ENCODE data around the gene TBC1D30.
"Not testable (repeated sequence)": the region's sequence is repeated elsewhere in the genome, so short reads cannot be mapped to it uniquely, and the experiment has no call there.

The TBC1D30 gene

GRCh38 chr12:64824500-64825142 is at the start of gene TBC1D30:
TSS of gene TBC1D30 (plus strand) at chr12:64824647. CDS start at chr12:64824880, 233 bp downstream.
- no peak for DNase-seq

DNA sequence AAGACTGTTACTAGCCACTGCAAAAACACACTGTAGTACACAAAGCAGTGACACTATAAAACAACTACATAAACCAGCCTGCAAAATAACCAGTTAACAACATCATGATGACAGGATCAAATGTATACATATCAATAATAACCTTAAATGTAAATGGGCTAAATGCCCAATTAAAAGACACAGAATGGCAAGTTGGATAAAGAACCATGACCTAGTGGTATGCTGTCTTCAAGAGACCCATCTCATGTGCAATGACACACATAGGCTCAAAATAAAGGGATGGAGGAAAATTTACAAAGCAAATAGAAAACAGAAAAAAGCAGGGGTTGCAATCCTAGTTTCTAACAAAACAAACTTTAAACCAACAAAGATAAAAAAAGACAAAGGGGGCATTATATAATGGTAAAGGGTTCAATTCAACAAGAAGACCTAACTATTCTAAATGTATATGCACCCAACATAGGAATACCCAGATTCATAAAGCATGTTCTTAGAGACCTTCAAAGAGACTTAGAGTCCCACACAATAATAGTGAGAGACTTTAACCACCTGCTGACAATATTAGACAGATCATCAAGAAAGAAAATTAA is 49.2 kb upstream of the TBC1D30 start:
- DNase-seq: not testable (repeated sequence)

DNA sequence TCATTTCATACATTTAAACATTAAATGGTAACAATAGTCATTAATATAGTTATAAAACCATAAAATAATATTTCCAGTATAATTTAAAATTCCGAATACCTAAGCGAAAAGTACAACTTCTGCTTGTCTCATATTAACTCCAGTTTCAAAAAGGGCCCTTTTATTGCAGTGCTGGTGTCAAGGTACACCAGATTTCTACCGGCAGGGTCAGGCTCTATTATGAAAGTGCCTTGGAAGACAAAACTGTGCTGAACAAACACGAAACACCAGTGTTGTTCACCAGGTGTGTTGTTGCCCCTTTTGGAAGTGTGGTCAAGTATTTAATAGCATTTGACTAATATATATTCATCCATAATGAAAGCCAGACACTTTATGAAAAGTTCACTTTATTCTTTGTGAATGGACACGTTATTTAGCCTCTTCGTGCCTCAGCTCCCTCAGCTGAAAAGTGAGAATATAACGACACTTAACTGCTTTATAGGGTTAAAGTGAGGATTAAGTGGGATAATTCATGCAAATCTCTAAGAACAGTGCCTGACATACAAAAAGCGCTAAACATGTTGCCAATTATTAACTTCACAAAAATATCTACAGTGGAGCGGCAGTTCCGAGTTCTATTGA is 45.0 kb upstream of the TBC1D30 start:
- no peak for DNase-seq

DNA sequence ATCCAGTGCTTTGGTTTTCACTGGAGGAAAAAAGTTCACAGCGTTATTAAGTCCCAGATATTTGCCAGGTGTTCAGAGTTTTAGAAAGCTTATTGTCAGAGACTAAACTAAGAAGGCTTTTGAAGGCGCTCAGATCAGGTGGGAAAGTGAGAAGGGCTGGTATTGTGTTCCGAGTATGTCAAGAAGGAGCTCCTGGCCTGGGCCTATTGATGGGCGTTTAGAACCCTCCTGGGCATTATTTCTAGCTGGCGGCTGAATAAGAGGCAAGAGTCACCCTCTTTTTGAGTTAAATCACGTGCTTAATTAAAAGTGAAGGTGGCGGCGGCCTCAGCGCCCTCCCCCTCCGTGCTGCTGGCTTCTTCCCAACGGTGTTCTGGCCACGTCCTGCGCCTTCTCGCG is 44.3 kb upstream of the TBC1D30 start:
- DNase-seq: no peak

- no peak for DNase-seq
Measured at GRCh38 chr12:64780531-64781279, 43.7 kb upstream of the TBC1D30 start.

GRCh38 chr12:64781280-64782190 is 42.9 kb upstream of the TBC1D30 start:
- DNase-seq: no peak

DNA sequence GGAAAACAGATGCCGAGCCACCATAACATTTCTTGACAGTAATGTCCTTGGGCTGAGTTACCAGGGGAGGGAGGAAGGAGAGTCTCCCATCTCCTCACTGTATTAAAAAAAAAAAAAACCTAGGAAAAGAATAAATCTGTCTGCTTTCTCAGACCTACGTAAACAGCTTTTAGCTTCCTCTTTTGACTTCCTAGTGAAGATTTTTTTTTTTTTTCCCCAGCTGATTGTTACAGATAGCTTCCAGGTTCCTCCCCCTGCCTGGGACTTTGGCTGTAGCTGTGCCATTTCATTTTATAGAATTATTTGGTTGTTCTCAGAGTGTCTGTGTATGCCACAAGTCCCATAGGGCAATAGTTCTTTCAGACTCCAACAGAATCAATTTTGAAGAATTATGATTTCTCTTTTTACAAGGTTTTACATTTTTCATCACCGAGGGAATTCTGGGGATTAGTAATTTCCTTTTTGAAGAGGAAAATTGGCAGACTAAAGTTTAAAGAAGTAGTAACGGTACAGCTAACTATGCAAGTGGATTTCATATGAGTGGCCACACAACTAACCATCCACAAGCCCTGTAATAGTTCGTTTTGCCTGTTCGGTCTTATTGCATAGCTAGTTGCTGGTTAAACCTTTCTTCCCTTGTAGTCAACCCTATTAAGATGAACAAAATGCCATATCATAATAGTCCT is 42.1 kb upstream of the TBC1D30 start:
- no peak for DNase-seq

DNA sequence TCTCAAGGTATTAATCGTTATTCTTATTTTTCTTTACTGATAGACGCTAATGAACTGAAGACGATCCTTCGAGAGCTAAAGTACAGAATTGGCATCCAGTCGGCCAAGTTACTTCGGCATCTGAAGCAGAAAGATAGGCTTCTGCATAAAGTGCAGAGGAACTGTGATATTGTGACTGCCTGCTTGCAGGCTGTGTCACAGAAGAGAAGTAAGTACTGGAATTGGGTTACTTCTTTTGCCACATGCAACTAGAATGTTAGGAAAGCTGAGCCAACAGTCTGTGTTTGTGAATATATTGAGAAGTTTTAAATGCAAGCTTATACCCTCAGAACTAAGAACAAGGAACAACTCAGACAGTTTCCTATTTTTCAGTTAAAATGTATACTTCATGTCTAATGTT is 38.6 kb upstream of the TBC1D30 start:
- DNase-seq: no peak

DNA sequence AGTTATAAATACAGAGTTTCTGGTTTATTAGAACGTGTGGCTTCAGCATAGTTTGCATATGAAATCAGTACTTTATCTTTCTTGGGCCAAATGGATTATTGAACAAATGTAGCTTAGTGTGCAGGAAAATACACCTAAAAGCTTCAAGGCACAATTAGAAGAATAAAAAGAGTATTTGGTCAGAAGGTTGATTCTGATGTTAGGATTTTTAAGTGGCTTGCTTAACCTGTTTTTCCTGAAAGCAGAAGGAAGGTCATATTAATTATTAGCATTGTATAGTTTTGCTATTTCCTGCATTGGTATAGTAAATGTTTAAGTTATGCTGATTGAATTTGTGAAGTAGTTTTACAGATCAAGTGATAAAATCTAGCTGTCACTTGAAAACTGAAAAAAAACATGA is 34.3 kb upstream of the TBC1D30 start:
- DNase-seq: no peak

DNA sequence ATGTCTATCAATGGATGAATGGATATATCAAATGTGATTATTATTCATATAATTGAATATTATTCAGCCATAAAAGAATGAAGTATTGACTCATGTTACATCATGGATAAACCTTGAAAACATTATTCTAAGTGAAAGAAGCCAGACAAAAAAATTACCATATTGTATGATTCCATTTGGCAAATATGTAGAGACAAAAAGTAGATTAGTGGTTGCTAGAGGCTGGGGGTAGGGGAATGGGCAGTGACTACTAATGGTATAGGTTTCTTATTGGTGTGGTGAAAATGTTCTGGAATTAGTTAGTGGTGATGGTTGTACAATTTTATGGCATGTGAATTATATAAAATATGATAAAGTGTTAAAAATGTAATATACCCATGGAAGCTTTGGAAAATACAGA is 33.4 kb upstream of the TBC1D30 start:
- no peak for DNase-seq

DNA sequence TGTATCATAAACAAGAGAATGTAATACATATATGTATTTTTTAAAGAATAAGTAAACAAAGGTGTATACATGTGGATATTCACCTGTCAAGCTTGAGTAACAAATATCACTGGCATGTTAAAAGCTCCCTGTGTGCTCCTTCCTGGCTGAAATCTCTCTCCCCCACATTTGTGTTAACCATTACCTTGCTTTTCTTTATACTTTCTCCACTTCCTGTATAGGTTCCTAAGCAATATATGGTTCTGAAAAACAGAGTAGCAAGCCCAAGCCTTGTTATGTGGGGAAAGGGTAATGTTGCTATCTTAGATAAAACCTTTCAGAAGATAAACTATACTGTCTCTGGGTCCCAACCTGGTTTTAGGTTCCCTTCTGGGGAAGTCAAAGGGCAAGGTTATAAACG is 32.3 kb upstream of the TBC1D30 start:
- no peak for DNase-seq

GRCh38 chr12:64793610-64794009 is 30.8 kb upstream of the TBC1D30 start:
- no peak for DNase-seq

GRCh38 chr12:64794305-64794704 is 30.1 kb upstream of the TBC1D30 start:
- DNase-seq: no peak

DNA sequence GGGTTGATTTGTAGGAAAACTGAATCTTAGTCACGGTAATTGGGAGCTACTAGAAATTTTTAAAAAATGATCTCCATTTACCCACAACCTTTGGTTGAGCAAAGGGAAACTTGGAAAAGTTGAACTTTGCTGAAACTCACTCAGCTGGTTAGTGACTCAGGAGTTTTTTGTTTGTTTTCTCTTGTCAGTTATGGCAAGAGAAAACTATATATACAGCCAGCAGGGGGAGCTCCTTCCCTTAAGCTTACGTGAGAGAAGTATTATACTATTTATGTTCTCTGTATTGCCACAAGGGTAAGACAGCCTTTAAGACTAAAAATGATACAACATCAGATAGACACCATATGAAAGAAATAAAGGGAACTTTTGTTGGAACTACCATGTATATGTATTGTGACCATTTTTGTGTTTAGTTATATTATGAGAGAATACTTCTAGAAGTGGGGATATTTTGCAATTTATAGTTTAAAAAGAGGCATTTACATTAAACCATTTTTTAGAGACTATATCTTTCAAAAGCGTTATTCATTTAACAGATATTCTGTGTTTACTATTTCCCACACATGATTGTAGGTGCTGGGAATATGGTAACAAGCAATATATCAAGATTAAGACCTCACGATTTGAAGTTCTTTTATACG is 28.1 kb upstream of the TBC1D30 start:
- DNase-seq: peak; percentile 15

GRCh38 chr12:64797156-64797555 is 27.3 kb upstream of the TBC1D30 start:
- DNase-seq: no peak

DNA sequence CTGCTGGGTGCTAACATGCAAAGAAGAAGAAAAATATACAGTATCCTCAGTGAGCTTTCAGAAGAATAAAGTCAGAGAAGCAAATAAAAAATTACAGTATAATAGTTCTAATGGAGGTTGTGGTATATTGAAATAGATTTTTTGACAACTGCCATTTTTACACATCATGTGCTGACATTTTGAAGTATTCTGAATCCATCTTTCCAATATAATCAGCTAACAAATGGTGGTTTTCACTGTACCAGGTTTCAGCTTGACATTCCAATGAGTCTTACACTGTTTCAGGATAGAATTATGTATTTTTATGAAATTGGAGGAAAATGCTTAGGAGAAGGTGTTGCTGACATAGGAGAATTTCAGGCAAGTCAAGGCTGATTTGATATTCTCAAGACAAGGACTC is 26.3 kb upstream of the TBC1D30 start:
- no peak for DNase-seq

GRCh38 chr12:64800640-64801039 is 23.8 kb upstream of the TBC1D30 start:
- no peak for DNase-seq

GRCh38 chr12:64801381-64801780 is 23.1 kb upstream of the TBC1D30 start:
- DNase-seq: no peak

DNA sequence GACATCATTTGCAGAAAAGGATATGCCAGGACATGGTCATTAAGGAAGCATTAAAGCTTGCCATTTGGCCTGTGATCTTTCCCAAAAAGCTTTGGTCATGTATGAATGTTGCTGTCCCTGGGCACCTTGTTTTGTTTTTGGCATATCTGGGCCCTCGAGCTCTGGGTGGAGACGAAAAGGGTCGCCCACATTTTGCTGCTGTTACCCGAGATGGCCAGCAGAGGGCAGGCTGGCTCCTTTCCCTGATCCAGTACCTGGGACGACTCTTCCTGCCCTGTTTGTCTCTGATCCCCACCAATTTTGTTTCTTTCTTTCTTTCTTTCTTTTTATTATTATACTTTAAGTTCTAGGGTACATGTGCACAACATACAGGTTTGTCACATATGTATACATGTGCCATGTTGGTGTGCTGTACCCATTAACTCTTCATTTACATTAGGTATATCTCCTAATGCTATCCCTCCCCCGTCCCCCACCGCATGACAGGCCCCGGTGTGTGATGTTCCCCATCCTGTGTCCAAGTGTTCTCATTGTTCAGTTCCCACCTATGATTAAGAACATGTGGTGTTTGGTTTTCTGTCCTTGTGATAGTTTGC is 22.2 kb upstream of the TBC1D30 start:
- DNase-seq: not testable (repeated sequence)

- no peak for DNase-seq
Measured at GRCh38 chr12:64806173-64806572, 18.3 kb upstream of the TBC1D30 start.

Measured in KG1 (cell line).